Measurements from ENCODE around the gene NAPSA. TPM values are rescaled to one million over a fixed set of nuclear protein-coding genes. Genes with fewer than 3 reads are reported as not detected.

NAPSA gene
- polyA plus RNA-seq, 3 donors from 2014 or later = 0.50 to 2.2 TPM; not detected in 1

DNA sequence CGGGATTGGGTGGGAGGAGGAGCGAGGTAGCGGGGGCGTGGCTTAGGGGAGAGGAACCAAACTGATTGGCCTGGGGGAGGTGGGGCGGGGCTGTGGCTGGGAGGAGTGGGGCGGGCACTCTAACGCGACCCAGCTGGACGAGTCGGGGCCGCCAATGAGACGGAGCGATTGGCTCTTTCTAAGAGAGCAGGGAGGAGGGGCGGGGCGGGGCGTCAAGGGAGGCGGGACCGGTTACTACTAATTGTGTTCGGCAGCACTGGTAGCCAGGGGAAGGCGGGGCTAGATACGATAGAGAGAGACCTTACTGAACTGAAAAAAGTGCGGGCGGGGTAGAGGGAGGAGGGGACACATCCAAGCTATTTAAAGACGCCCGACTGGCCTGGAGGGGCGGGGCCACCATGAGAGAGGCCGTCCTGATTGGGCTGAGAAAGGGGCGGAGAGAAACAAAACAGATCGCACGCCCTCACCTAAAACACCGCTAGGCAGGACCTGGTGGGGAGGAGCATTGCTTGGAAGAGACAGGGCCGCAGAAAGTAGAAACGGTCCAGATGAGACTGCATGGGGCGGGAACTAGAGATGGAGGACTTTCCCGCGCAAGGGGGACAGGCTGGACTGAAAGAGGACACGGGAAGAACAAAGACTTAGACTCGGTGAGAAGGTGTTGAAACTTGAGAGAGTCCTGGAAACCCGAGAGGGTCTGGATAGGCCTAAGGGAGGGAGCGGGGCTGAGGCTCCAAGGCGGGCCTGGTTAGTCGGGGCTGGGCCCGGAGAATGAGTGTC is 36.1 kb downstream of the NAPSA start, which contains the start of gene KCNC3:
Gene KCNC3 (minus strand): TSS at position 232 of the 780 bp plus-strand sequence. CDS start 295 bp downstream, outside the sequence.
- peaks cover 3 to 8% (median 8%) of the 10 kb centered on the region in 3 donors for H3K36me3 Mint-ChIP-seq
- DNase-seq = peak; percentile 63 to 72 (median 68)
- peak within 1 kb of the TSS; percentile 65 to 83 (median 78) for H3K4me3 Mint-ChIP-seq
- peaks cover 51 to 55% of the 10 kb centered on the region in 2 donors for H3K4me1 Mint-ChIP-seq
- H3K27me3 Mint-ChIP-seq (ENCODE audit: low read depth in 3 of 3) = peaks cover 35 to 55% (median 46%) of the 10 kb centered on the region in 3 donors
- peaks cover 0 to 37% (median 11%) of the 10 kb centered on the region in 6 donors for H3K9me3 Mint-ChIP-seq
- peak within 1 kb of the TSS in 5 of 6 donors; percentile 16 to 53 (median 32) for H3K27ac Mint-ChIP-seq

DNA sequence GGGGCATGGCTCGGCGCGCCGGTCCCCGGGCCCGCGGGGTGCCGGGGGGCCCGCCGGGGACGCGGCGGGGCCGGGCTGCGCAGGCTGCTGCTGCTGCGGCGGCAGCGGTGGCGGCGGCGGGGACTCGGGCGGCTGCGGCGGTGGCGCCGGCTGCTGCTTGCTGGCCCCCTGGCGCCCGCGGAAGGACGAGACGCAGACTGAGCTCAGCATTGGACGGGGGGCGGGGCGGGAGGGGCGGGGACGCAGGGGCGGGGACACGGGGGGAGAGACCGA is 36.6 kb downstream of the NAPSA start:
- Mint-ChIP-seq H3K36me3 (peaks cover 3 to 8% (median 8%) of the 10 kb centered on the region in 3 donors), H3K27ac (no peak overlapping the region), H3K4me1 (peaks cover 46 to 51% of the 10 kb centered on the region in 2 donors), H3K27me3 (ENCODE audit: low read depth in 3 of 3) (peaks cover 32 to 52% (median 44%) of the 10 kb centered on the region in 3 donors), H3K4me3 (peak overlapping the region in 1 of 5 donors; percentile 81), H3K9me3 (peaks cover 0 to 37% (median 11%) of the 10 kb centered on the region in 6 donors)
- no peak for DNase-seq

DNA sequence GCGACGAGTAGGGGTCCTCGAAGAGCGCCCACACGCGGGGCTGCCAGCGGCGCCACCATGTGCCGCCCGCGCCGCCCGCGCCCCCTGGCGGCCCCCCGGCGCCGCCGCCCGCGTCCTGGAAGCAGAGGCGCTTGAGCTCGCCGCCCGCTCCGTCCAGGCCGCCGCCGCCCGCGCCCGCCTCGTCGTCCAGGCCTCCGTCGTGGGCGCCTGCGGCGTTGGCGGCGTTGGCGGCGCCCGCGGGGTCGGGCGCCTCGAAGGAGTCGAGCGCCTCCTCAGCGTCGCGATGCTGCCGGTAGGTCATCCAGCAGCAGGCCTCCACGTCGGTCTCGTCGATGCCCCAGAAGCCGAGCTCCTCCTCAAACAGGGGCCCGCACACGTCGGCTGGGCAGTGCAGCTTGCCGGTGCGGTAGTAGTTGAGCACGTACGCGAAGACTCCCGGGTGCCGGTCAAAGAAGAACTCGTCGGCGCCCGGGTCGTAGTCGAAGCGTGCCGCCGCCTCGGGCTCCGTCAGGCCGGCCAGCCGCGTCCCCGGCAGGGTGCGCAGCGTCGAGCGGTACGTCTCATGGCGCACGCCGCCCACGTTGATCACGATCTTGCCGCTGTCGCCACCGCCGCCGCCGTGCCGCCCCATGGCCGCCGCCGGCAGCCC is 37.1 kb downstream of the NAPSA start:
- Mint-ChIP-seq H3K4me3 (no peak overlapping the region), H3K27ac (no peak overlapping the region), H3K36me3 (peaks cover 3 to 8% (median 8%) of the 10 kb centered on the region in 3 donors), H3K27me3 (ENCODE audit: low read depth in 3 of 3) (peaks cover 27 to 47% (median 42%) of the 10 kb centered on the region in 3 donors), H3K9me3 (peaks cover 0 to 33% (median 11%) of the 10 kb centered on the region in 6 donors), H3K4me1 (peaks cover 42 to 46% of the 10 kb centered on the region in 2 donors)
- no peak for DNase-seq

DNA sequence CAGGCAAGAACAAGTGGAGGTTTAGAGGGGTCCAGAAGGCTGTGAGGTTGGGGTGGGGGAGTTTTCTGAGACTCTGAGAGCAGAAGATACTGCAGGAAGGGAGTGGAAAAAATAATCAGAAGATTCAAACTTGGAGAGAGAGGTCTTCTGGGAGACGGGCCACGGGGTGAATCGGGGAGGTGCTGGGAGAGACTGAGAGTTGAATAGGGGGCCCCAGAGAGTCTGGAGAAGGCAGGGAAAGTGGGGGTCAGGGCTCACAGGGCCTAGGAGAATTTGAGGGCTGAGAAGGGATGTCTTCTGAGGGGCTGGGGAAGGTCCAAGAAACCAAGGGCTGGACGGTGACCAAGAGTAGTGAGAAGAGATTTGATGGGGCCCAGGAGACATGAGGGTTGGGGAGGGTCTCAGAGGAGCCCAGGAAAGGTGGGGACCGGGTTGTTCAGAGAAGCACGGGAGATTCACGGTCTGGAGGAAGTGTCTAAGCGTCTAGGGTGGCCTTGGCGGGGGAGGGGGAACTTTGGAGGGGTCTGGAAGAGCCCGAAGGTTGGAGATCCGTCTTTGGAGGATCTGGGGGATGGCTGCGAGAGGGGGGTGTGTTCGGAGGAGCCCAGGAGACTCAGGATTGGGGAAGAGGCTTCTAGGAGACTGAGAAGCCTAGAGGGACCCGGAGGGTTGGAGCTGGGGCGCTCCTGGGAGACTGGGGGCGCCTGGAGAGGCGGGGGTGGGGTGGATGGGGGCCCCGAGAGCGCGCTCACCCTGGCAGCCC is 37.8 kb downstream of the NAPSA start:
- H3K27me3 Mint-ChIP-seq (ENCODE audit: low read depth in 3 of 3) = peaks cover 27 to 48% (median 41%) of the 10 kb centered on the region in 3 donors
- peak overlapping the region in 1 of 6 donors; percentile 16 for H3K27ac Mint-ChIP-seq
- peaks cover 0 to 33% (median 11%) of the 10 kb centered on the region in 6 donors for H3K9me3 Mint-ChIP-seq
- peaks cover 3 to 9% (median 8%) of the 10 kb centered on the region in 3 donors for H3K36me3 Mint-ChIP-seq
- peaks cover 41 to 45% of the 10 kb centered on the region in 2 donors for H3K4me1 Mint-ChIP-seq
- no peak for DNase-seq
- peak overlapping the region; percentile 34 to 77 (median 63) for H3K4me3 Mint-ChIP-seq

DNA sequence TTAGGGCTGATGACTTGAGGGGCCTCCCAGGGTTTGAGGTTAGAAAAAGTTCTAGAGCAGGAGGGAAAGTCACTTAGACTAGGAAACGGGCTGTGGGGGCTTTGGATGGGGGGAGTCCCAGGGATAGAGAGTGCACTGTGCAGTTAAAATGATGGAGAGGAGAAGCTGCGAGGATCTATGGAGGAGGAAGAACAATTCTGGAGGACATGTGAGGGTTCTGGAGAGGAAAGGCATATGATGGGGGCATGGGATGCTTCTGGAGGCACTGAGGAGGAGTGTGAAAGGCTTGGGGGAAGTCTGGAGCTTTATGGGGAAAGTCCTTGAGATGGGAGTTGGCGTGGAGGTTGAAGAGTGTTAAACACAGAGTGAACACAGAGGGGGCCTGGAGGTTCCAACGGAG is 38.4 kb downstream of the NAPSA start:
- H3K4me1 Mint-ChIP-seq = peaks cover 38 to 41% of the 10 kb centered on the region in 2 donors

DNA sequence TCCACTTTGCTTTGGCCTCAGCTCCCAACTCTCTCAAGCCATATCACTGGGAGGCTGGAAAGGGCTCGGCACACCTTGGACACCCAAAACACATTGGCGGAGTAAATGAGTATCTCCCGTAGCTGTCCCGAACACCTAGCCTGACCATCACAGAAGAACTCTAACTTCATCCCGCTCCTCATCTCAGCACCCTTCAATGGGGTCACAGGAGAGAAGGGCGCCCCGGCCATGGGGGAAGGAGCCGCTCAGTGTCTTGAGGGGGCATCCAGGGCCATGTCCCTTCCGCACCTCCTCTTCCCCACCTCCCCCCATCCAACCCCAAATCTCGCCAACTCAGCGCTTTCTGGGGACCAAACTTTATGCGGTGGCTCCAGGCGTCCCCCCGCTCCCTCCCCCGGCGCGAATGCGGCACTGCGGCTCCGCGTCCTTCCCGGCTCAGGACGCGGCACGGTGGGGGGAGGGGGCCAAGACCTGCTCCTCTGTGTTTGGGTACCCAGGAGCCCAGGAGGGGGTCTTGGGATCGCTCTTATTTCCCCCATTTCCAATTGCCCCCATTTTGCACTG is 39.3 kb downstream of the NAPSA start:
- peaks cover 0 to 7% (median 4%) of the 10 kb centered on the region in 3 donors for H3K36me3 Mint-ChIP-seq
- peaks cover 0 to 29% (median 9%) of the 10 kb centered on the region in 6 donors for H3K9me3 Mint-ChIP-seq
- H3K4me3 Mint-ChIP-seq = no peak overlapping the region
- no peak overlapping the region for H3K27ac Mint-ChIP-seq
- H3K27me3 Mint-ChIP-seq (ENCODE audit: low read depth in 3 of 3) = peaks cover 24 to 46% (median 40%) of the 10 kb centered on the region in 3 donors
- H3K4me1 Mint-ChIP-seq = peaks cover 31 to 33% of the 10 kb centered on the region in 2 donors
- no peak for DNase-seq

More for the DNA sequence above, 38.4 kb downstream of the NAPSA start:
- peaks cover 27 to 50% (median 44%) of the 10 kb centered on the region in 3 donors for H3K27me3 Mint-ChIP-seq (ENCODE audit: low read depth in 3 of 3)
- peaks cover 3 to 11% (median 8%) of the 10 kb centered on the region in 3 donors for H3K36me3 Mint-ChIP-seq
- no peak for DNase-seq
- peak overlapping the region; percentile 34 to 77 (median 63) for H3K4me3 Mint-ChIP-seq
- H3K9me3 Mint-ChIP-seq = peaks cover 0 to 33% (median 11%) of the 10 kb centered on the region in 6 donors
- H3K27ac Mint-ChIP-seq = no peak overlapping the region

DNA sequence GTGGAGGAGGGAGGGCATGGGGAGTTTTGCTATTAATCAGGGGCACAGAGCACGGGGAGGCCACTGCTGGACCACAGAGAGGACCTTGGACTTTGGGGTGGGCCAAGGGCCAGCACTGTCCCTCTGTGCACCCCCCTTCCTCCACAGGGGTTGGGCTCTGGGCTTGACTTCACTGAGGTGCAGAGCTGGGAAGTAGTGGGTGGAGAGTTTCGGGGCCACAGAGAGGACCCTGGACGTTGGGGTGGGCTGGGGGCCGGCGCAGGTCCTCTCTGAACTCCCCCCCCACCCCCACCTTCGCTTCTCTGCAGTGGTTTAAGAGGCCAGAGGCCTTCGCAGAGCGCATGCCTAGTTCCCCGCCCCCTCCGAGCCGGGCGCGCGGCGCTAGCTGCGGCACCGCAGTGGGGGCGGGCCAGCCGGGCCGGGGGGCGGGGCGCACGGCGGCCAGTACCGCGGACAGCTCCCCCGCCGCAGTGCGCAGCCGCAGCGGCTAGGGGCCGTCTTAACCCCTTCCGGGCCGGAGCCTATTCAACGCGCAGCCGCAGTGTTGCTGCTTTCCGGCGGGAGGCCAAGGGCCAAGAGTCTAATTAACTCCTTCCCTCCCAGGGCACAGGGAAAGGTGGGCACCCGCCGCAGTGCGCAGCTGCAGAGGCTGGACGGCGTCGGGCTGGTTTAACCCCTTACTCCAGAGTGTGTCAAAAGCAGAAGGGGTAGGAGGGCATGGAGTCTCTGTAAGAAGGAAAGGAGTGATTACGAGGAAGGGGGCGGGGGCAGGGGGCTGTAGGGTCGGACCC is 39.9 kb downstream of the NAPSA start:
- no peak overlapping the region for H3K27ac Mint-ChIP-seq
- H3K9me3 Mint-ChIP-seq = peaks cover 0 to 26% (median 9%) of the 10 kb centered on the region in 6 donors
- H3K27me3 Mint-ChIP-seq (ENCODE audit: low read depth in 3 of 3) = peaks cover 21 to 44% (median 40%) of the 10 kb centered on the region in 3 donors
- DNase-seq = peak; percentile 53 to 61 (median 54)
- peaks cover 0 to 7% (median 4%) of the 10 kb centered on the region in 3 donors for H3K36me3 Mint-ChIP-seq
- no peak overlapping the region for H3K4me3 Mint-ChIP-seq
- H3K4me1 Mint-ChIP-seq = peaks cover 27% of the 10 kb centered on the region in 2 donors

DNA sequence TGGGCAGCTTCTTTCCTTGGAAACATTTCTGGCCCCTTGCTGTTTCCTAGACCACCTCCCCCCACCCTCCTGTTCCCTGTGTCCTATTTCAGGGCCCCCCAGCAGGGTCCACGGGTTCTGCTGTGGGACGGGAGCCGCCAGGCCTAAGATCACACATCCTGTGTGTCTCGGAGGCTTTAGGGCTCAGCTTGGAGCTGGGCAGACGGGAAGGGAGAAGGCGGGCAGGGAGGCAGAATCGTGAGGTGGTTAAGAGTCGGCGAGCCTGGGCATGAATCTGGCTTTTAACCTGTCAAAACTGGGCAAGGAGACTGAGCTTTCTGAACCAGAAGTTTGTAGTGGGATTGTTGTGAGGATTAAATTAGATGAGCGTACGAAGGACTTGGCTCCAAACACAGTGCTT is 41.1 kb downstream of the NAPSA start:
- H3K4me1 Mint-ChIP-seq = peaks cover 15% of the 10 kb centered on the region in 2 donors
- no peak overlapping the region for H3K4me3 Mint-ChIP-seq
- DNase-seq = no peak
- no peak overlapping the region for H3K27ac Mint-ChIP-seq
- peaks cover 21 to 37% (median 30%) of the 10 kb centered on the region in 3 donors for H3K27me3 Mint-ChIP-seq (ENCODE audit: low read depth in 3 of 3)
- H3K9me3 Mint-ChIP-seq = peaks cover 0 to 19% (median 3%) of the 10 kb centered on the region in 6 donors
- H3K36me3 Mint-ChIP-seq = peaks cover 0 to 3% (median under 1%) of the 10 kb centered on the region in 3 donors

DNA sequence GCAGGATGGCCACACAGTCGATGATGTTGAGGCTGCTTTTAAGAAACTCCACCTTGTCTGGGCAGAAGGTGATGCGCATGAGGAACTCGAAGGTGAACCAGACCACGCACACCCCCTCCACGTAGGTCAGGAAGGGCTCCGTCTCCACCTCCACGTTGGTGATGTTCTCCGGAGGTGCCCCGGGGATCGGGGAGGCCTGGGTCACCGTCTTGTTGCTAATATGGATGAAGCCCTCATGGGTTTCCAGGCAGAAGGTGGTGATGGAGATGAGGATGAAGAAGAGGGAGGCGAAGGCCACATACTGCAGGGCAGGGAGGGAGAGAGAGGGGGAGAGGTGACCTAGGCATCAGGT is 41.7 kb downstream of the NAPSA start:
- Mint-ChIP-seq H3K36me3 (peaks cover 0 to 3% (median 0%) of the 10 kb centered on the region in 3 donors), H3K4me3 (no peak overlapping the region), H3K4me1 (peaks cover 11 to 12% of the 10 kb centered on the region in 2 donors), H3K9me3 (peaks cover 0 to 16% (median 2%) of the 10 kb centered on the region in 6 donors), H3K27ac (no peak overlapping the region), H3K27me3 (ENCODE audit: low read depth in 3 of 3) (peaks cover 23 to 38% (median 25%) of the 10 kb centered on the region in 3 donors)
- DNase-seq = no peak

DNA sequence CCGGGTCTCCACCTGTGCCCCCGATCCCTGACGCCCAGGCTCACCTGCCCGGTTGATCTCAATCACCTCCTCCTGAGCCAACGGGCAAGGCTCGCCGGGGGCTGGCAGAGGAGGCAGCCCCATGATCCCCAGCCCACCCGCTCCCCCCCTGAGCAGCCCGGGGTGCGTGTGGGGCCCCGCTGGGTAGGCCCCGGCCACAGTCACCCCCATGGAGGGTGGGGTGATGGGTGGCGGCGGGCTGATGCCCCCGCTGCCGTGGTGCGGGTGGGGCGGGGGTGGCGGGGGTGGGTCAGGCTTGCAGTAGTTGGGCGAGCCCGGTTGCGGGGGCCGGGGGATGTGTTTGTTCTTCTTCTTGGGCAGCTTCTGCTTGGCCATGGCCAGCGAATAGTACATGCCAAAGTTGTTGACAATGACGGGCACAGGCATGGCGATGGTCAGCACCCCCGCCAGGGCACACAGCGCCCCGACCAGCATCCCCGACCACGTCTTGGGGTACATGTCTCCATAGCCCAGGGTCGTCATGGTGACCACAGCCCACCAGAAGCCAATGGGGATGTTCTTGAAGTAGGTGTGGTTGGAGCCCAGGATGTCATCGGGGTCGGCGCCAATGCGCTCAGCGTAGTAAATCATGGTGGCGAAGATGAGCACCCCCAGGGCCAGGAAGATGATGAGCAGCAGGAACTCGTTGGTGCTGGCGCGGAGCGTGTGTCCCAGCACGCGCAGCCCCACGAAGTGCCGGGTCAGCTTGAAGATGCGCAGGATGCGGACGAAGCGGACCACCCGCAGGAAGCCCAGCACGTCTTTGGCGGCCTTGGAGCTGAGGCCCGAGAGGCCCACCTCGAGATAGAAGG is 42.3 kb downstream of the NAPSA start:
- peaks cover 11 to 12% of the 10 kb centered on the region in 2 donors for H3K4me1 Mint-ChIP-seq
- peaks cover 23 to 40% (median 25%) of the 10 kb centered on the region in 3 donors for H3K27me3 Mint-ChIP-seq (ENCODE audit: low read depth in 3 of 3)
- no peak overlapping the region for H3K4me3 Mint-ChIP-seq
- H3K27ac Mint-ChIP-seq = no peak overlapping the region
- peaks cover 0 to 16% (median 2%) of the 10 kb centered on the region in 6 donors for H3K9me3 Mint-ChIP-seq
- DNase-seq = no peak
- H3K36me3 Mint-ChIP-seq = peaks cover 0 to 3% (median 0%) of the 10 kb centered on the region in 3 donors

DNA sequence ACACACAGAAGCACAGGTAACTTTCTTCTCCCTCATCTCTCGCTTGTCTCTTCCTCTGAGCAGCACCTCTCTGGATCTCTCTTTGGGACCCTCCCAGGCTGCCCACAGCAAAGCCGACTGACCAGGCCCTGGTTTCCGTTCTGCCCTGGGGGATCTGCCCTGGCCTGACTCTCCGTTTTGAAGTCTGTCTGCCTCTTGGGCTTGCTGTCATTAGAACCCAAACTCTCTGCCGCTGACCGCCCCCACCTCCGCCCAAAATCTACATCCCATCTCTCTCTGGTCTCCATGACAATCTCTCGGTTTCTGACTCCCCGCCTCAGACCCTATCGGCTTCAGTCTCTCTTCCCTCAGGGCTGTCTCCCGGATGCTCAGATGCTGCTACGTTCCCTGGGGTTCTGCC is 43.2 kb downstream of the NAPSA start:
- H3K4me3 Mint-ChIP-seq = peak overlapping the region in 1 of 5 donors; percentile 7
- peaks cover 6 to 7% of the 10 kb centered on the region in 2 donors for H3K4me1 Mint-ChIP-seq
- H3K27ac Mint-ChIP-seq = no peak overlapping the region
- H3K36me3 Mint-ChIP-seq = peaks cover 0 to 3% (median 0%) of the 10 kb centered on the region in 3 donors
- DNase-seq = no peak
- peaks cover 0 to 15% (median 1%) of the 10 kb centered on the region in 6 donors for H3K9me3 Mint-ChIP-seq
- peaks cover 18 to 33% (median 23%) of the 10 kb centered on the region in 3 donors for H3K27me3 Mint-ChIP-seq (ENCODE audit: low read depth in 3 of 3)

DNA sequence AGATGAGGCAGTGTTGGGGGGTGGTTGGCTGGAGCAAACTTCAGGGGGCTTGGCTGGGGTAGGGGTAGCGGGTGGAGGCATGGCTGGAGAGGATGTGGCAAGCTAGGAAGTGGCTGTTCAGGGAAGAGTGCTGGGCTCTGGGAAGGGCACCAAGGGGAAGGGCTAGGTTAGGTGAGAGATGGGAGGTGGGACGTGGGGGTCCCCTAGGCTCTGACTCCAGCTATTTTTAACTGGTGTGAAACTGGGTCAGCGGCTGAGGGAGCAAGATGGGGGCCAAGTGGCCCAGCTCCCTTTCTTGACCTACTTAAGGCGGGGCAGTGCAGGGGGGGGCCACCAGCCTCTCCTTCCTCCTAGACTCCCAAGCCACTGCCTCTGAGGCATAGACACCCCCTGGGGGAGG is 43.6 kb downstream of the NAPSA start:
- H3K27ac Mint-ChIP-seq = no peak overlapping the region
- no peak for DNase-seq
- peaks cover 0 to 11% (median 0%) of the 10 kb centered on the region in 6 donors for H3K9me3 Mint-ChIP-seq
- no peak overlapping the region for H3K4me3 Mint-ChIP-seq
- peaks cover 2 to 3% of the 10 kb centered on the region in 2 donors for H3K4me1 Mint-ChIP-seq
- H3K36me3 Mint-ChIP-seq = peaks cover 0 to 3% (median 0%) of the 10 kb centered on the region in 3 donors
- peaks cover 14 to 30% (median 19%) of the 10 kb centered on the region in 3 donors for H3K27me3 Mint-ChIP-seq (ENCODE audit: low read depth in 3 of 3)
